ENCODE measurements around the gene LYZL4. TPM values are rescaled to one million over a fixed set of nuclear protein-coding genes. Genes with fewer than 3 reads are reported as not detected.

The LYZL4 gene
- polyA plus RNA-seq, 1 of the 3 experiments (the other 2 are of a cell fraction): not detected

DNA sequence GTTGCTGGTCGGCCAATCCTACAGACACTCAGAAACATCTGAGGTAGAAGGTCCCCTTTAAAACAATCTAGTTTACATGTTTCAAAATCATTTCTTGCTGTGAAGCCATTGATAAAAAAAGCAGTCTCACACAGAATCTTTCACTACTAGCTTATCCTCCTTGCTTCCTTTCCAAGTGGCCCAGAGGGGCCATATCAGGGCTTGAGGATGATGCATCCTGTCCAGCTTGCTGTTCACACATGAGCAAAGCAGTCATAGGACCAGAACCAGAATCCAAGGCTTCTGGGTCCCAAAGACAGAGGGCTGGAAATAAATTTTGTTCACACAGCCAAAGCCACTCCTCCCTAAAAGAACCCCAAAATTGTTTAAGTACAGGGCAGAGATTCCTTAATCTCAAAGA is 9.2 kb upstream of the LYZL4 start (continued):
- TF ChIP-seq, protein P1, sequence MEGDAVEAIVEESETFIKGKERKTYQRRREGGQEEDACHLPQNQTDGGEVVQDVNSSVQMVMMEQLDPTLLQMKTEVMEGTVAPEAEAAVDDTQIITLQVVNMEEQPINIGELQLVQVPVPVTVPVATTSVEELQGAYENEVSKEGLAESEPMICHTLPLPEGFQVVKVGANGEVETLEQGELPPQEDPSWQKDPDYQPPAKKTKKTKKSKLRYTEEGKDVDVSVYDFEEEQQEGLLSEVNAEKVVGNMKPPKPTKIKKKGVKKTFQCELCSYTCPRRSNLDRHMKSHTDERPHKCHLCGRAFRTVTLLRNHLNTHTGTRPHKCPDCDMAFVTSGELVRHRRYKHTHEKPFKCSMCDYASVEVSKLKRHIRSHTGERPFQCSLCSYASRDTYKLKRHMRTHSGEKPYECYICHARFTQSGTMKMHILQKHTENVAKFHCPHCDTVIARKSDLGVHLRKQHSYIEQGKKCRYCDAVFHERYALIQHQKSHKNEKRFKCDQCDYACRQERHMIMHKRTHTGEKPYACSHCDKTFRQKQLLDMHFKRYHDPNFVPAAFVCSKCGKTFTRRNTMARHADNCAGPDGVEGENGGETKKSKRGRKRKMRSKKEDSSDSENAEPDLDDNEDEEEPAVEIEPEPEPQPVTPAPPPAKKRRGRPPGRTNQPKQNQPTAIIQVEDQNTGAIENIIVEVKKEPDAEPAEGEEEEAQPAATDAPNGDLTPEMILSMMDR (IDR thresholded peaks at IDR 0.05): no peak
- no peak for TF ChIP-seq USF1 (IDR thresholded peaks at IDR 0.05; ENCODE audit: borderline replicate concordance, low read depth)

DNA sequence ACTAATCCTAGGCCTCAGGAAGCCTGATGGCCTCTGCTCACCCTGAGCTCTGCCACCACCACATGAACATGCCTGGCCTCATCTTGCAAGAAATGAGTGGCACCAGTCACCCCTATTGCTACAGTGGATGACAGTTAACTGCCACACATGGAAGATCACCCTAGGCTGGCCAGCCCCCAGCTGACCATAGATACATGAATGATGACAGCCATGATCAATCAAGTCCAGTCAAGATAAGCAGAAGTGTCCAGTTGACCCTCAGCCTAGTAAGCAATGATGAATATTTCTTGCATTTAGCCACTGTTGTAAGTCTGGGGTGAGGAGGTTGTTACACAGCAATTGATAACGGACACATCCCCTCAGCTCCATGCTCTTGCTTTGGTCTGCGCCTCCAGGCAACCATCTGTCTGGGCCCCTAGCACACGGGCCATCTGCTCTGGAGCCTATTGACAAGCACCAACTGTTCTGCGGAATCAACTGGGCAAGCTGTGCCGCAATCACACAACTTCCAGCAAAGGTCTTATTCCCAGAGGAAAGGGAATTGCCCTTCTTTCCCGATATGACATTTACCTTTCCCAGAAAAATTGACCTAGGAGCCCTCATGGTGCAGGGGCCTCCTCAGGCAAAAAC is 2.2 kb upstream of the LYZL4 start:
- CTCF ChIA-PET: interaction anchor here (2.4 kb wide), 1 partner anchor 165 kb away, joined by 8 read pairs; no protein-coding TSS in a partner anchor
- no peak overlapping the region for H3K9ac ChIP-seq

DNA sequence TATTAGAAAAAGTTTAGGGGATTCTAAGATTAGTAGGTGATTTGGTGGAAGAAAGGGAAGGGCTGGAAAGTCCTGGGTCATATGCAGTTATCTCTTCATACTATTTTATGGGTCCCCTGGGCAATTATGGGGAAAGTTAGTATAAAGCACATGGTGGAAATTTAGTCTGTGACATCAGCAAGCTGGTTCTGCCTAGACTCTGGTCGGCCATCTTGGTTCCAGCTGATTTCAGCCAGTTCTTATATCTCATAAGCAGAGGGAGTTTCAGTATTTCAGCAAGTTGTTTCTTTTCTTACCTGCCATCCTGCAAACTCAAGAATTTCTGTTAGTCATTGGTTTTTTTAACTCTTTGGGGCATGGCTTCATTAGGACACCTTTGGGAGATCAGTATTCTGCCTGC is 1.0 kb upstream of the LYZL4 start:
- H3K36me3 ChIP-seq (replicated peaks in 1 of 2; ENCODE audit: control insufficient read depth in 1 of 2, insufficient read depth in 2 of 2, low read length in 1 of 2): no peaks in the 10 kb centered on the region
- no peak for DNase-seq
- no peaks in the 10 kb centered on the region for H3K9me2 ChIP-seq
- no peaks in the 10 kb centered on the region for H3K4me1 ChIP-seq (ENCODE audit: control insufficient read depth in 1 of 2, insufficient read depth in 2 of 2, low read depth in 1 of 2, low read length in 1 of 2)
- H2AFZ ChIP-seq (ENCODE audit: low read depth): no peak overlapping the region
- no peak overlapping the region for H3K9ac ChIP-seq
- TF ChIP-seq RFX5 (IDR thresholded peaks at IDR 0.05; ENCODE audit: low read length): no peak
- TF ChIP-seq PBX3 (IDR thresholded peaks at IDR 0.05): no peak
- TF ChIP-seq EP300 (IDR thresholded peaks at IDR 0.05; ENCODE audit: borderline replicate concordance in 1 of 2, low read depth in 1 of 2, low read length in 1 of 2): no peak
- no peak for TF ChIP-seq GATA2 (CRISPR knock-in tag; IDR thresholded peaks at IDR 0.05)
- TF ChIP-seq ZBTB33 (IDR thresholded peaks at IDR 0.05; ENCODE audit: borderline replicate concordance, low read depth): no peak
- TF ChIP-seq, protein P2, sequence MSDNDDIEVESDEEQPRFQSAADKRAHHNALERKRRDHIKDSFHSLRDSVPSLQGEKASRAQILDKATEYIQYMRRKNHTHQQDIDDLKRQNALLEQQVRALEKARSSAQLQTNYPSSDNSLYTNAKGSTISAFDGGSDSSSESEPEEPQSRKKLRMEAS (IDR thresholded peaks at IDR 0.05; ENCODE audit: low read depth): no peak
- TF ChIP-seq GABPA (IDR thresholded peaks at IDR 0.05; ENCODE audit: low read depth): no peak
- TF ChIP-seq FOXM1 (IDR thresholded peaks at IDR 0.05; ENCODE audit: low read depth): no peak
- no peak for TF ChIP-seq EZH2phosphoT487 (IDR thresholded peaks at IDR 0.05; ENCODE audit: borderline replicate concordance, low read depth)
- H4K20me1 ChIP-seq (ENCODE audit: insufficient read depth): no peaks in the 10 kb centered on the region
- no peaks in the 10 kb centered on the region for H3K9me3 ChIP-seq
- H3K27me3 ChIP-seq (ENCODE audit: insufficient read depth): no peaks in the 10 kb centered on the region
- H3K27ac ChIP-seq (ENCODE audit: low read depth in 2 of 2, low read length in 1 of 2): no peak overlapping the region
- no peak overlapping the region for H3K4me2 ChIP-seq
- ChIA-PET CTCF (interaction anchor here (0.7 to 2.4 kb wide), 2 partner anchors 141 to 163 kb away, joined by 3 to 8 read pairs; no protein-coding TSS in a partner anchor), POLR2A (no interaction called here)
- 23% methylated on average over 1 of the region's 1 CpG for WGBS (ENCODE audit: low lambda C conversion rate)
- no peak overlapping the region for H3K4me3 ChIP-seq (ENCODE audit: low read depth in 2 of 2, low read length in 1 of 2)
- H3K79me2 ChIP-seq (ENCODE audit: insufficient read depth): no peaks in the 10 kb centered on the region
- H3F3A ChIP-seq (replicated peaks; ENCODE audit: insufficient read depth): no peaks in the 10 kb centered on the region

More for the DNA sequence above, 2.2 kb upstream of the LYZL4 start:
- 55% methylated on average over 6 of the region's 6 CpGs for WGBS (ENCODE audit: low lambda C conversion rate)
- H3K9me3 ChIP-seq: no peaks in the 10 kb centered on the region
- H3K4me3 ChIP-seq (ENCODE audit: low read depth in 2 of 2, low read length in 1 of 2): no peak overlapping the region
- H3F3A ChIP-seq (replicated peaks; ENCODE audit: insufficient read depth): no peaks in the 10 kb centered on the region
- H3K9me2 ChIP-seq: no peaks in the 10 kb centered on the region
- H3K4me2 ChIP-seq: no peak overlapping the region
- no peak for DNase-seq
- no peak for TF ChIP-seq GABPA (IDR thresholded peaks at IDR 0.05; ENCODE audit: low read depth)
- POLR2A ChIA-PET: no interaction called here
- no peaks in the 10 kb centered on the region for H3K27me3 ChIP-seq (ENCODE audit: insufficient read depth)
- no peaks in the 10 kb centered on the region for H3K36me3 ChIP-seq (replicated peaks in 1 of 2; ENCODE audit: control insufficient read depth in 1 of 2, insufficient read depth in 2 of 2, low read length in 1 of 2)
- H3K79me2 ChIP-seq (ENCODE audit: insufficient read depth): no peaks in the 10 kb centered on the region
- H3K4me1 ChIP-seq (ENCODE audit: control insufficient read depth in 1 of 2, insufficient read depth in 2 of 2, low read depth in 1 of 2, low read length in 1 of 2): no peaks in the 10 kb centered on the region
- no peak overlapping the region for H2AFZ ChIP-seq (ENCODE audit: low read depth)
- no peak overlapping the region for H3K27ac ChIP-seq (ENCODE audit: low read depth in 2 of 2, low read length in 1 of 2)
- no peaks in the 10 kb centered on the region for H4K20me1 ChIP-seq (ENCODE audit: insufficient read depth)
